Prostate gland (tissue), 2 donors: Measurements from ENCODE around the gene THRB.

Source experiments
- POLR2AphosphoS5 ChIP-seq: sonication (generic); formaldehyde crosslinking; IDR thresholded peaks from one replicate; pipeline ENCODE4 v1.6.1; 2017; ENCODE audit warnings: antibody characterized with exemption
- TF ChIP-seq, protein P1 (sequence below), 4 experiments: fragments of 200-600 bp in 2 of 4; fragments of 450-650 bp in 2 of 4; sonication (generic) in 2 of 4; IDR thresholded peaks; 1 replicate in 3 of 4; 2 replicates in 1 of 4; pipeline ENCODE4 v1.5.1; 2016 to 2019; ENCODE audit warnings: antibody characterized with exemption in 4 of 4, mild to moderate bottlenecking in 2 of 4, moderate library complexity in 2 of 4

DNA sequence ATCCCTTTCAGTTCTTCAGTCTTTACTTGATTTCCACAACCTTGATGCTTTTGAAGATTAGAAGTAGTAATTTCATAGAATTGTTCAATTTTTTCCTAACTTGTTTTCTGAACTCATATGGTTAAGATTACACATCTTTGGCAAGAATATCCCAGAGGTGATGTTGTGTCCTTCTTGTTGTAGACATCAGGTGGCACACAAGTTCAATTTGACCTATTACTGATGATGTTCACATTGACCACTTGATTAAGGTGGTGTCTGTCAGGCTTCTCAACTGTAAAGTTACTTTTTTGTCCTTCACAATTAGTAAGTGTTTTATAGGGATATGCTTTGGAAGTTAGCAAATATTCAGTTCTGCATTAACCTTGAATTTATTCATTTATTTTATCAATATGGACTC is 34.6 kb upstream of the THRB start:
- TF ChIP-seq, protein P1, sequence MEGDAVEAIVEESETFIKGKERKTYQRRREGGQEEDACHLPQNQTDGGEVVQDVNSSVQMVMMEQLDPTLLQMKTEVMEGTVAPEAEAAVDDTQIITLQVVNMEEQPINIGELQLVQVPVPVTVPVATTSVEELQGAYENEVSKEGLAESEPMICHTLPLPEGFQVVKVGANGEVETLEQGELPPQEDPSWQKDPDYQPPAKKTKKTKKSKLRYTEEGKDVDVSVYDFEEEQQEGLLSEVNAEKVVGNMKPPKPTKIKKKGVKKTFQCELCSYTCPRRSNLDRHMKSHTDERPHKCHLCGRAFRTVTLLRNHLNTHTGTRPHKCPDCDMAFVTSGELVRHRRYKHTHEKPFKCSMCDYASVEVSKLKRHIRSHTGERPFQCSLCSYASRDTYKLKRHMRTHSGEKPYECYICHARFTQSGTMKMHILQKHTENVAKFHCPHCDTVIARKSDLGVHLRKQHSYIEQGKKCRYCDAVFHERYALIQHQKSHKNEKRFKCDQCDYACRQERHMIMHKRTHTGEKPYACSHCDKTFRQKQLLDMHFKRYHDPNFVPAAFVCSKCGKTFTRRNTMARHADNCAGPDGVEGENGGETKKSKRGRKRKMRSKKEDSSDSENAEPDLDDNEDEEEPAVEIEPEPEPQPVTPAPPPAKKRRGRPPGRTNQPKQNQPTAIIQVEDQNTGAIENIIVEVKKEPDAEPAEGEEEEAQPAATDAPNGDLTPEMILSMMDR (IDR thresholded peaks at IDR 0.05): no peak
- TF ChIP-seq POLR2AphosphoS5: no peak
